ENCODE results near the gene IFNLR1. TPM values are rescaled to one million over a fixed set of nuclear protein-coding genes. Genes with fewer than 3 reads are reported as not detected.

The IFNLR1 gene
- total RNA-seq, 1 donor from 2014 or later = 0.41 TPM

- no peak for DNase-seq (ENCODE audit: extremely low read depth, low read depth, low spot score)
Observed at GRCh38 chr1:24206083-24206464, 19.0 kb upstream of the IFNLR1 start.

- DNase-seq (ENCODE audit: extremely low read depth, low read depth, low spot score) = no peak
Observed at GRCh38 chr1:24205345-24206082, 18.4 kb upstream of the IFNLR1 start.

GRCh38 chr1:24204116-24204515 is 17.0 kb upstream of the IFNLR1 start:
- DNase-seq (ENCODE audit: extremely low read depth, low read depth, low spot score) = no peak

GRCh38 chr1:24203404-24203803 is 16.3 kb upstream of the IFNLR1 start:
- DNase-seq (ENCODE audit: extremely low read depth, low read depth, low spot score) = no peak

GRCh38 chr1:24202987-24203386 is 15.9 kb upstream of the IFNLR1 start:
- DNase-seq (ENCODE audit: extremely low read depth, low read depth, low spot score) = no peak

- no peak for DNase-seq (ENCODE audit: extremely low read depth, low read depth, low spot score)
Observed at GRCh38 chr1:24202556-24202955, 15.5 kb upstream of the IFNLR1 start.

- peak; percentile 55 for DNase-seq (ENCODE audit: extremely low read depth, low read depth, low spot score)
Observed at GRCh38 chr1:24201941-24202440, 14.9 kb upstream of the IFNLR1 start.

GRCh38 chr1:24199291-24199900 is 12.3 kb upstream of the IFNLR1 start:
- DNase-seq (ENCODE audit: extremely low read depth, low read depth, low spot score) = no peak

- DNase-seq (ENCODE audit: extremely low read depth, low read depth, low spot score) = no peak
Observed at GRCh38 chr1:24198766-24199165, 11.7 kb upstream of the IFNLR1 start.

- no peak for DNase-seq (ENCODE audit: extremely low read depth, low read depth, low spot score)
Observed at GRCh38 chr1:24195874-24196273, 8.8 kb upstream of the IFNLR1 start.

- DNase-seq (ENCODE audit: extremely low read depth, low read depth, low spot score) = no peak
Observed at GRCh38 chr1:24195136-24195535, 8.0 kb upstream of the IFNLR1 start.

GRCh38 chr1:24193046-24193445 is 6.0 kb upstream of the IFNLR1 start:
- DNase-seq (ENCODE audit: extremely low read depth, low read depth, low spot score) = no peak

- no peak for DNase-seq (ENCODE audit: extremely low read depth, low read depth, low spot score)
Observed at GRCh38 chr1:24191860-24192259, 4.8 kb upstream of the IFNLR1 start.

GRCh38 chr1:24190983-24191461 is 3.9 kb upstream of the IFNLR1 start:
- no peak for DNase-seq (ENCODE audit: extremely low read depth, low read depth, low spot score)

- no peak for DNase-seq (ENCODE audit: extremely low read depth, low read depth, low spot score)
Observed at GRCh38 chr1:24189528-24189927, 2.4 kb upstream of the IFNLR1 start.

GRCh38 chr1:24186711-24186992 is 437 bp downstream of the IFNLR1 start:
- DNase-seq (ENCODE audit: extremely low read depth, low read depth, low spot score) = no peak

- DNase-seq (ENCODE audit: extremely low read depth, low read depth, low spot score) = no peak
Observed at GRCh38 chr1:24186031-24186710, 918 bp downstream of the IFNLR1 start.

GRCh38 chr1:24185076-24185475 is 2.0 kb downstream of the IFNLR1 start:
- DNase-seq (ENCODE audit: extremely low read depth, low read depth, low spot score) = no peak

GRCh38 chr1:24182061-24182460 is 5.0 kb downstream of the IFNLR1 start:
- no peak for DNase-seq (ENCODE audit: extremely low read depth, low read depth, low spot score)

- no peak for DNase-seq (ENCODE audit: extremely low read depth, low read depth, low spot score)
Observed at GRCh38 chr1:24181619-24182018, 5.5 kb downstream of the IFNLR1 start.

GRCh38 chr1:24180676-24181075 is 6.4 kb downstream of the IFNLR1 start:
- DNase-seq (ENCODE audit: extremely low read depth, low read depth, low spot score) = no peak
